Endothelial cell (in vitro differentiated cells): Measurements from ENCODE around the gene EIF2D. TPM values are rescaled to one million over a fixed set of nuclear protein-coding genes. Genes with fewer than 3 reads are reported as not detected.

ENCODE experiments used
- DNase-seq: peaks from one replicate; pipeline ENCODE4 v3.0.0; 2021; ENCODE audit warnings: low spot score
- H3K27ac Mint-ChIP-seq: one replicate; pipeline ENCODE4 v1.8.0; 2021; ENCODE audit warnings: mixed read lengths, inconsistent platforms; ENCODE audit not compliant: unreplicated experiment
- H3K27me3 Mint-ChIP-seq: one replicate; pipeline ENCODE4 v1.8.0; 2021; ENCODE audit warnings: mild to moderate bottlenecking, moderate library complexity, mixed read lengths, inconsistent platforms; ENCODE audit not compliant: unreplicated experiment
- H3K36me3 Mint-ChIP-seq: one replicate; pipeline ENCODE4 v1.8.0; 2021; ENCODE audit warnings: mild to moderate bottlenecking, low read depth, mixed read lengths, inconsistent platforms; ENCODE audit not compliant: unreplicated experiment
- H3K4me1 Mint-ChIP-seq: one replicate; pipeline ENCODE4 v1.8.0; 2021; ENCODE audit warnings: mild to moderate bottlenecking, mixed read lengths, inconsistent platforms; ENCODE audit not compliant: unreplicated experiment
- H3K4me3 Mint-ChIP-seq: one replicate; pipeline ENCODE4 v1.8.0; 2021; ENCODE audit warnings: mild to moderate bottlenecking, mixed read lengths, inconsistent platforms; ENCODE audit not compliant: unreplicated experiment
- H3K9me3 Mint-ChIP-seq: one replicate; pipeline ENCODE4 v1.8.0; 2021; ENCODE audit warnings: mixed read lengths, inconsistent platforms; ENCODE audit not compliant: unreplicated experiment
- total RNA-seq: library from RNA; stranded (reverse); fragmentation: NEBNext Ultra II Directional; extraction: Animal tissue kit (Norgen Biotek cat#: 25700); gene quantifications from one replicate; pipeline ENCODE4 v1.2.1, GENCODE V29; 2021; ENCODE audit not compliant: unreplicated experiment
- TF ChIP-seq, protein P1 (sequence below): fragments of 200-600 bp; sonication (generic); IDR thresholded peaks from one replicate; pipeline ENCODE4 v1.5.0; 2021; ENCODE audit warnings: antibody characterized with exemption; ENCODE audit not compliant: unreplicated experiment

EIF2D gene
- total RNA-seq, 1 donor from 2014 or later, result 32.7 TPM

DNA sequence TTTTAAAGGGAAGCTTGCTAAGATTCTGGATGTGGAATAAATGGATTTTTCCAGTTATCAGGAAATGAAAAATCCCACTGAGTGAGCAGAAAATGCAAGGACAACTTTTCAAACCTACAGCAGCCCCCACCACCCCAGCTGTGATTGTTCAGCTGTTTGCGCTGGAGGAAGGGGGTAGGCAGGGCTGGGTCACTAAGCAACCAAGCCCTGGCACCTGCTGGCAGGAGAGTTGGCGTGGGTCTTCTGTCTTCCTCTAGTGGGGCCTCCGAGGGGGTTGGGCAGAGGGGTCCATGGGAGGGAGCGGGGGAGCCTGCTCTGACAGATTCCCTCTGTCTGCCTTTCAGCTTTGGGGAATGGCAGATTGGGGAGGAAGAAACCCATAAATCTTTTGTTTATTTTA lies 45.3 kb downstream of the EIF2D start:
- Mint-ChIP-seq H3K27me3 (peaks cover 8% of the 10 kb centered on the region), H3K36me3 (no peaks in the 10 kb centered on the region), H3K27ac (no peak overlapping the region), H3K9me3 (no peaks in the 10 kb centered on the region), H3K4me3 (no peak overlapping the region), H3K4me1 (peaks cover 16% of the 10 kb centered on the region)
- TF ChIP-seq, protein P1, sequence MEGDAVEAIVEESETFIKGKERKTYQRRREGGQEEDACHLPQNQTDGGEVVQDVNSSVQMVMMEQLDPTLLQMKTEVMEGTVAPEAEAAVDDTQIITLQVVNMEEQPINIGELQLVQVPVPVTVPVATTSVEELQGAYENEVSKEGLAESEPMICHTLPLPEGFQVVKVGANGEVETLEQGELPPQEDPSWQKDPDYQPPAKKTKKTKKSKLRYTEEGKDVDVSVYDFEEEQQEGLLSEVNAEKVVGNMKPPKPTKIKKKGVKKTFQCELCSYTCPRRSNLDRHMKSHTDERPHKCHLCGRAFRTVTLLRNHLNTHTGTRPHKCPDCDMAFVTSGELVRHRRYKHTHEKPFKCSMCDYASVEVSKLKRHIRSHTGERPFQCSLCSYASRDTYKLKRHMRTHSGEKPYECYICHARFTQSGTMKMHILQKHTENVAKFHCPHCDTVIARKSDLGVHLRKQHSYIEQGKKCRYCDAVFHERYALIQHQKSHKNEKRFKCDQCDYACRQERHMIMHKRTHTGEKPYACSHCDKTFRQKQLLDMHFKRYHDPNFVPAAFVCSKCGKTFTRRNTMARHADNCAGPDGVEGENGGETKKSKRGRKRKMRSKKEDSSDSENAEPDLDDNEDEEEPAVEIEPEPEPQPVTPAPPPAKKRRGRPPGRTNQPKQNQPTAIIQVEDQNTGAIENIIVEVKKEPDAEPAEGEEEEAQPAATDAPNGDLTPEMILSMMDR, result no peak
- no peak for DNase-seq

DNA sequence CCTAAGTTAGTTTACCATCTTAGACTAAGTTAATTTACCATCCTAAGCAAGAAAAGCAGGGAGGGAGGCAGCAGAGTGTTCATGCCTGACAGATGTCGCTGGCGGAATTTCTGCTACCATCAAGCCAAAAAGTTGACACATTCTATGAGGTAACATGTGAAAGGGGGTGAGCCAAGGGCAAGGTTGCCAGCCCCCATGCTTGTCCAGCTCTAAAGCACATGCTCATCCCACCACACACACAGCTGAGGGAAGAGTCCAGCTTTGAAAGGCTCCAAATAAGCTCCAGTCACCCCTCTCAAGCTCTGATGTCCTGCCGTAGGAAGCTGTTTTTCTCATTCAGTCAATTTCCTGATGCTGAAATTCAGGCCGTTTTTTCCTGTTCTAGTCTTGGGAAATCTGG lies 46.3 kb downstream of the EIF2D start:
- Mint-ChIP-seq H3K27ac (no peak overlapping the region), H3K27me3 (peaks cover 6% of the 10 kb centered on the region), H3K4me1 (peaks cover 16% of the 10 kb centered on the region), H3K9me3 (no peaks in the 10 kb centered on the region), H3K36me3 (no peaks in the 10 kb centered on the region), H3K4me3 (no peak overlapping the region)
- TF ChIP-seq, protein P1, result no peak
- no peak for DNase-seq

DNA sequence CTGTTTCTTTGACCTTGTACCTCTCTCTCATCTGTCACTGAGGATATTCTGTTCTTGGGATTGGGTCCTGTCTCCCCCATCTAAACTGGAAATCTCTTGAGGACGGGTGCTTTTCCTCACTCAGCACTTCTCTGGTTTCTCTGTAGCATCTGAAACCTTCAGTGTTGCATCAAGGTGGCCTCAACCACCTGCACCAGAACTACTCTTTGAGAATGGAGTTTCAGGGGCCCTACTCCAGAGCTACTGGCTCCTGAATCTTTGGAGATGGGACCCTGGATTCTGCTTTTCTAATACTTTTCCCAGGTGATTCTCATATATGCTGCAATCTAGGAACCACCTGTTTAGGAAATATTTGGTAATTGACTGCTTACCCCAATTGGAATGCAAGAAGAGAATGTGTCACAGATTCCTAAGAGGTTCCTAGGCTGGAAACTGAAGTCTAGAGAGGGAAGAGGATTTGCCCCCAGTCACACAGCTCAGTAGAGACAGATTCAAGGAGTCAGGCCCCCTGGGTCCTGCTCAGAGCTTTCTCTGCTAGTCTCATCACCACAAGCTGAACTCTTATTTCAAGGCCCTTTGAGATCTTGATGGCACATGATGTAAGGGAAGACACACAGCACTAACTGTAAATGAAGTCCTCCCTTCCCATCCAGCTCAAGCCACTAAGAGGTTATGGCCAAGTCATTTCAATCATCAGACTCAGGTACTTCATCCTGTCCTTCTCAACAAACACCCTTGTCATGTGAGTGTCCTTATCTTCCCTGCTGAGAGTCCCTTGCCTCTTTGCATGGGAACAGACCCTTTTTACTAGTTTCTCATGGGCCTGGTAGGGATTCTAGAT lies 48.7 kb downstream of the EIF2D start:
- Mint-ChIP-seq H3K27me3 (peaks cover 3% of the 10 kb centered on the region), H3K4me1 (peaks cover 25% of the 10 kb centered on the region), H3K27ac (no peak overlapping the region), H3K9me3 (no peaks in the 10 kb centered on the region), H3K4me3 (no peak overlapping the region), H3K36me3 (no peaks in the 10 kb centered on the region)
- DNase-seq, result no peak
- TF ChIP-seq, protein P1, result no peak

DNA sequence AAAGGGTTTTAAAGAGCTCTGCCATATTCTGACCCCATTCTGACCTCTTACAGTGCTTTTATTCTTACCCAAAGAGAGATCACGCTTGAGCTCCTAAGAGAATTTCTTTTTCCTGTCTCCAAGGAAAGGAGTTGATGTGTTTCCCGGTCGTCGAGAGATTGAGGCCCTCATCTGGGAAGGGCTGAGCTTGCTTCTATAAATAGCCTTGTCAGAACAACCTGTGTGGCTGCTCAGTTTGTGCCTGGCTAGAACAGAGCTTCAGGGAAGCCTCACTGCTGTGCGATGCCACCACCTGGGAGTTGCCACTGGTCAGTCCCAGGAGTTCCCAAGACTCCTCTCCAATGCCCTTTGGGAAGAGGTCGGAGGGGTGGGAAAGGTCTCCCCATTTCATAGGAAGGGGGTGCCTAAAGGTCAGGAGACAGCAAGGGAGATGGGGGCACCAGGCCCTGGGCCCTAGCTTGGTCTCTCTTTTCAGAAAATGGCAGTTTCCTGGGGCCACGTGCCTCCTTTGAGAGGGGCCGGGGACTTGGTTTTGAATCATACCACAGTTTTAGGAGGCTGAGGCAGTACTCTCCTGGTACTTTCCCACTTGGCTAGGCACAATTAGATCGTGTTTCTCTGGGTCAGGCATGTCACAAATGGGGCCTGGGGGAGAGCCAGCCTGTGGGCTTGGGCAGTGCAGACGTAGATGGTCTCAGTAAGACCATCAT lies 52.1 kb downstream of the EIF2D start:
- H3K4me1 Mint-ChIP-seq, result peaks cover 25% of the 10 kb centered on the region
- H3K27me3 Mint-ChIP-seq, result peaks cover 7% of the 10 kb centered on the region
- H3K4me3 Mint-ChIP-seq, result no peak overlapping the region
- DNase-seq, result no peak
- TF ChIP-seq, protein P1, result no peak
- no peaks in the 10 kb centered on the region for H3K9me3 Mint-ChIP-seq
- no peaks in the 10 kb centered on the region for H3K36me3 Mint-ChIP-seq
- no peak overlapping the region for H3K27ac Mint-ChIP-seq

DNA sequence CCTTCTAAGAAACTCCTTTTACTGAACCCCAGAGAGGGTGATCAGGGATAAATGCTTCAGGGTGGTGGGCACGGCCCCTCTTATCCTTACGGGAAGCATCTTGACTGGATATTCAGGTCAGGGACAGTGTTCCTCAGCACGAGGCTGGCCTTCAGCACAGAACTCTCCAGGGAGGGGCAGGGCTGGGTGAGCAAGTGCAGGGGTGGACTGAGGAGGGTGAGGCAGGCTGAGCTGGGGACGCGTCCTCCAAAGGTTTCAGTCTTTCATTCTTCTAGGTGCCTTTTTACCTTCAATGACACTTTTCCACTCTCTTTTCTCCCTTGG lies 52.6 kb downstream of the EIF2D start:
- DNase-seq, result no peak
- Mint-ChIP-seq H3K27me3 (peaks cover 7% of the 10 kb centered on the region), H3K36me3 (no peaks in the 10 kb centered on the region), H3K4me3 (no peak overlapping the region), H3K27ac (no peak overlapping the region), H3K9me3 (no peaks in the 10 kb centered on the region), H3K4me1 (peaks cover 25% of the 10 kb centered on the region)
- TF ChIP-seq, protein P1, result no peak
